Smooth muscle cell (in vitro differentiated cells): ENCODE measurements around the gene ENDOU. TPM values are rescaled to one million over a fixed set of nuclear protein-coding genes. Genes with fewer than 3 reads are reported as not detected.

Experiments used
- DNase-seq: peaks from one replicate; lab custom pipeline; 2025; ENCODE audit not compliant: unreplicated experiment; lab: John Stamatoyannopoulos, UW
- H2AFZ ChIP-seq: fragments of 200-600 bp; sonication (generic); 2 replicates; pipeline ENCODE4 v1.6.0; 2016; ENCODE audit warnings: antibody characterized with exemption, low read depth, mild to moderate bottlenecking
- H3F3A ChIP-seq: fragments of 200-600 bp; sonication (generic); 2 replicates; pipeline ENCODE4 v1.6.0; 2017; ENCODE audit warnings: antibody characterized with exemption, low read depth
- H3K27ac ChIP-seq: fragments of 200-600 bp; sonication (generic); 2 replicates; pipeline ENCODE4 v1.5.1; 2016; ENCODE audit warnings: low read depth, mild to moderate bottlenecking
- H3K27me3 ChIP-seq: fragments of 200-600 bp; sonication (generic); 2 replicates; pipeline ENCODE4 v1.6.1; 2016; ENCODE audit warnings: low read depth, mild to moderate bottlenecking
- H3K36me3 ChIP-seq: fragments of 200-600 bp; sonication (generic); 2 replicates; pipeline ENCODE4 v1.5.1; 2016; ENCODE audit warnings: low read depth
- H3K4me1 ChIP-seq: fragments of 200-600 bp; sonication (generic); 2 replicates; pipeline ENCODE4 v1.5.1; 2016; ENCODE audit warnings: low read depth
- H3K4me2 ChIP-seq: fragments of 200-600 bp; sonication (generic); 2 replicates; pipeline ENCODE4 v1.6.0; 2016; ENCODE audit warnings: mild to moderate bottlenecking
- H3K4me3 ChIP-seq: fragments of 200-600 bp; sonication (generic); 2 replicates; pipeline ENCODE4 v1.5.1; 2016; ENCODE audit warnings: mild to moderate bottlenecking
- H3K79me2 ChIP-seq: fragments of 200-600 bp; sonication (generic); 2 replicates; pipeline ENCODE4 v1.6.0; 2016; ENCODE audit warnings: low read depth, mild to moderate bottlenecking
- H3K9ac ChIP-seq: fragments of 200-600 bp; sonication (generic); 2 replicates; pipeline ENCODE4 v1.6.0; 2016; ENCODE audit warnings: low read depth
- H3K9me3 ChIP-seq: fragments of 200-600 bp; sonication (generic); replicated peaks from 2 replicates; pipeline ENCODE4 v1.5.1; 2016; ENCODE audit warnings: low read depth
- H4K20me1 ChIP-seq: fragments of 200-600 bp; sonication (generic); 2 replicates; pipeline ENCODE4 v1.6.0; 2016; ENCODE audit warnings: low read depth
- WGBS: methylation state at CpG from one replicate; pipeline ENCODE4 v1.1.7; 2016; ENCODE audit warnings: low lambda C conversion rate; 5-methylcytosine and 5-hydroxymethylcytosine counted together
- polyA plus RNA-seq: library from polyadenylated mRNA; unstranded; fragments of >200 nt; fragmentation: Nextera tagmentation; extraction: Ambion mirVana; gene quantifications from 2 replicates; pipeline ENCODE4 v1.2.1, GENCODE V29; 2016
- total RNA-seq: library from RNA; depleted of rRNA; stranded (reverse); fragments of >200 nt; gene quantifications from 2 replicates; pipeline ENCODE4 v1.2.3, GENCODE V29; 2014
- TF ChIP-seq, protein P1 (sequence below): fragments of 200-600 bp; sonication (generic); IDR thresholded peaks from 2 replicates; pipeline ENCODE4 v1.5.1; 2017; ENCODE audit warnings: borderline replicate concordance, mild to moderate bottlenecking, antibody characterized with exemption; ENCODE audit not compliant: insufficient read depth, poor library complexity, severe bottlenecking

ENDOU gene, protein sequence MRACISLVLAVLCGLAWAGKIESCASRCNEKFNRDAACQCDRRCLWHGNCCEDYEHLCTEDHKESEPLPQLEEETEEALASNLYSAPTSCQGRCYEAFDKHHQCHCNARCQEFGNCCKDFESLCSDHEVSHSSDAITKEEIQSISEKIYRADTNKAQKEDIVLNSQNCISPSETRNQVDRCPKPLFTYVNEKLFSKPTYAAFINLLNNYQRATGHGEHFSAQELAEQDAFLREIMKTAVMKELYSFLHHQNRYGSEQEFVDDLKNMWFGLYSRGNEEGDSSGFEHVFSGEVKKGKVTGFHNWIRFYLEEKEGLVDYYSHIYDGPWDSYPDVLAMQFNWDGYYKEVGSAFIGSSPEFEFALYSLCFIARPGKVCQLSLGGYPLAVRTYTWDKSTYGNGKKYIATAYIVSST
- total RNA-seq (1.8 and 5.1 TPM in 2 replicates), polyA plus RNA-seq (0.47 and 0.74 TPM in 2 replicates)

DNA sequence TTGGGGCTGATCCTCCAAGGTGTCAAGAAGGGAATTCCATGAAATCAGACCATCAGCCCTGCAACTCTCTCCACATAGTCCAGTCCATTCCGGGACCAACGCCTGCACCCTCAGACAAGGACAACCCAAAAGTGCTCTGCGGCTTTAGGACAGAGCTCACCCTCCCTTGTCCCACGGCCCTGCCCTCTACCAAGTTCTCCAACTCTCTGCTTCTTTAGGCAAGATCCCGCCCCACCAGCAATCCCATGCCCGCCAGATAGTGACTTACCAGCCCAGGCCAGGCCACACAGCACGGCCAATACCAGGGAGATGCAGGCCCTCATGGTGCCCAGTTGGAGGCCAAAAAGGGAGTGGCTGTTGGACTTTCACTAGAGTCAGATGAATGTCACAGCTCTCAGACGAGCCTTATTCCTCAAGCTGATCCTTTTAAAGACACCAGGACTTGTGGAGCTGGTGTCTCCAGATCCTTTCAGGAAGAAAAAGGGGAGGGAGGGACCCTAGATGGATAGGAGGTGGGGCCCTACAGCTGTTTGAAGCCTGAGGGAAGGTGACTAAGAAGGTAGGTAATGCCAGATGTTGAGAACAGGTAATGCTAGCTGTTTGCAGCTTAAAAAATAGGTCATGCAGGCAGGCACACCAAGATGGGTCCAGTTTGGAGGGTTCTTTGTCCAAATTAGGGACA, at the start of gene ENDOU:
TSS of gene ENDOU (minus strand) at position 400 of the 682 bp plus-strand sequence. CDS start at position 323, 77 bp downstream.
- 95% methylated on average over 8 of the region's 8 CpGs for WGBS
- Histone ChIP-seq H3K4me3 (no peak within 1 kb of the TSS), H3K4me1 (no peaks in the 10 kb centered on the region), H4K20me1 (no peaks in the 10 kb centered on the region), H3K27me3 (no peaks in the 10 kb centered on the region), H3K36me3 (no peaks in the 10 kb centered on the region), H3K9ac (no peak within 1 kb of the TSS), H3K9me3 (no peaks in the 10 kb centered on the region), H2AFZ (peak within 1 kb of the TSS; percentile 56), H3K27ac (peak within 1 kb of the TSS; percentile 52), H3F3A (no peaks in the 10 kb centered on the region), H3K4me2 (peak within 1 kb of the TSS; percentile 67), H3K79me2 (no peaks in the 10 kb centered on the region)
- DNase-seq: no peak
- TF ChIP-seq, protein P1, sequence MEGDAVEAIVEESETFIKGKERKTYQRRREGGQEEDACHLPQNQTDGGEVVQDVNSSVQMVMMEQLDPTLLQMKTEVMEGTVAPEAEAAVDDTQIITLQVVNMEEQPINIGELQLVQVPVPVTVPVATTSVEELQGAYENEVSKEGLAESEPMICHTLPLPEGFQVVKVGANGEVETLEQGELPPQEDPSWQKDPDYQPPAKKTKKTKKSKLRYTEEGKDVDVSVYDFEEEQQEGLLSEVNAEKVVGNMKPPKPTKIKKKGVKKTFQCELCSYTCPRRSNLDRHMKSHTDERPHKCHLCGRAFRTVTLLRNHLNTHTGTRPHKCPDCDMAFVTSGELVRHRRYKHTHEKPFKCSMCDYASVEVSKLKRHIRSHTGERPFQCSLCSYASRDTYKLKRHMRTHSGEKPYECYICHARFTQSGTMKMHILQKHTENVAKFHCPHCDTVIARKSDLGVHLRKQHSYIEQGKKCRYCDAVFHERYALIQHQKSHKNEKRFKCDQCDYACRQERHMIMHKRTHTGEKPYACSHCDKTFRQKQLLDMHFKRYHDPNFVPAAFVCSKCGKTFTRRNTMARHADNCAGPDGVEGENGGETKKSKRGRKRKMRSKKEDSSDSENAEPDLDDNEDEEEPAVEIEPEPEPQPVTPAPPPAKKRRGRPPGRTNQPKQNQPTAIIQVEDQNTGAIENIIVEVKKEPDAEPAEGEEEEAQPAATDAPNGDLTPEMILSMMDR: no peak

DNA sequence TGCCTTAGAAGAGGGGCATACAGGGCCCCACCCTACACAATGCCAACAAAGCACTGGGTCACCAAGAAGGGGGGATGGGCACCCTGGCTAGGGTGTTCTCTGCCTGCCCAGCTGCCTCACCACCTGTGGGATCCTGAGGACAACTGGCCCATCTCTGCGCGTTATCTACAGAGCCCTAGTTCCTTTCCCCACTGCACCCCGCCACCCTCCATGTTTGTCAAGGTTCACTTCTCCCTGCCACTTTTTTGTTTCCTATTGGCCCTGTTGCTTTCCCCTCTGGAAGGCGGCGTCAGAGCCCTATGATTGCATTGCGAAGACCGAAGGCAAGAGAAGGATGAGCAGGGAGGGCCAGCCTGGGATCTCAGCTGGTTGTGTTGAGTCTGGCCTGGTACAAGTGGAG, 49.4 kb upstream of the ENDOU start:
- no peak overlapping the region for H2AFZ ChIP-seq
- no peak overlapping the region for H3K9ac ChIP-seq
- H3K27me3 ChIP-seq: no peaks in the 10 kb centered on the region
- DNase-seq: no peak
- TF ChIP-seq, protein P1: no peak
- no peaks in the 10 kb centered on the region for H3K36me3 ChIP-seq
- no peaks in the 10 kb centered on the region for H3F3A ChIP-seq
- no peaks in the 10 kb centered on the region for H3K9me3 ChIP-seq
- no peaks in the 10 kb centered on the region for H3K79me2 ChIP-seq
- no peak overlapping the region for H3K27ac ChIP-seq
- H3K4me1 ChIP-seq: peaks cover 3% of the 10 kb centered on the region
- WGBS: 95% methylated on average over 7 of the region's 7 CpGs
- no peak overlapping the region for H3K4me2 ChIP-seq
- H3K4me3 ChIP-seq: no peak overlapping the region
- H4K20me1 ChIP-seq: no peaks in the 10 kb centered on the region

DNA sequence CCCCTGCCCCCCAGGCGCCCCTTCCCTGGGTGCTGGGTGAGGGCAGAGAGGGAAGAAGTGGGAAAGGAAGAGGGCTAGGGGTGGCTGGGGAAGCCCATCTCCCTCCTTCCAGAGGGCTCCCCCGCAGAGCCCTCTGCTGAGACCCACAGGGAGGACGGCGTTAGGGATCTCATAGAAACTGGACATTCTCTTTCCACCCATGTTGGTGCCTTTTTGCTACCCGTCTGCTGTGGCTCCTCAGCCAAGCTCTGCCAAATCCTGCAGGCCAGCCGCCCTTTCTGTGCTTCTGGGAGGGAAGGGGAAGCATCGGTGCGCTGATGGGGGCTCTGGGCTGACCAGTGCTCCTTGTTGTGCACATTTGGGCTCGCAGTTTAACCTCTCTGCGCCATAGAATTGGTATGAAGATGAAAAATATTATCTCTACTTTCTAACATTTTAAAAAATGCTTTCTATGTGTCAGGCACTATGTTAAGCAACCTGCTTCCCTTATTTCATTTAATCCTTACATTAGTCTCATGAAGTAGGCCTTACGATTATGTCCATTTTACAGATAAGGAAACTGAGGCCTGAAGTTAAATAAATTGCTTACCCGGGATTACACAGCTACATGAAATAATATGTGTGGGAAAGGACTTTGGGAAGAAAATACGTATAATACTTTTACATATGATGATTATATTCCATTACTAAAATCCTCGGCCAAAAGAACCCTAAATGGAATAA, 48.7 kb upstream of the ENDOU start:
- TF ChIP-seq, protein P1: no peak
- Histone ChIP-seq H4K20me1 (no peaks in the 10 kb centered on the region), H3K4me1 (peaks cover 2% of the 10 kb centered on the region), H3K9ac (peak overlapping the region; percentile 54), H3K9me3 (no peaks in the 10 kb centered on the region), H3K27ac (no peak overlapping the region), H3K4me2 (peak overlapping the region; percentile 99), H3F3A (no peaks in the 10 kb centered on the region), H3K4me3 (peak overlapping the region; percentile 93), H3K79me2 (no peaks in the 10 kb centered on the region), H3K27me3 (no peaks in the 10 kb centered on the region), H2AFZ (peak overlapping the region; percentile 62), H3K36me3 (no peaks in the 10 kb centered on the region)
- 68% methylated on average over 14 of the region's 14 CpGs for WGBS
- no peak for DNase-seq
